Stimulated activated CD4-positive, alpha-beta T cell treated with anti-CD3 and anti-CD28 coated beads, Interleukin-4, amount 100 ng/mL, for 48 hours (primary cell): ENCODE data around the gene EIF2B1.

Experiments
- DNase-seq, 2 donors: peaks; one replicate each; pipeline ENCODE4 v3.0.0-alpha.2; 2020; ENCODE audit warnings: low read depth in 2 of 2

Gene EIF2B1

GRCh38 chr12:123633379-123634141 is at the start of gene EIF2B1, which contains the start of gene GTF2H3:
Gene EIF2B1 (minus strand): TSS chr12:123633686. CDS start chr12:123633557, 129 bp downstream.
Gene GTF2H3 (plus strand): TSS chr12:123633829. CDS start chr12:123633860, 31 bp downstream.
- peak; percentile 94 to 96 for DNase-seq

GRCh38 chr12:123681605-123682004 is 48.1 kb upstream of the EIF2B1 start:
- no peak for DNase-seq

- no peak for DNase-seq
Observed at GRCh38 chr12:123678981-123679380, 45.5 kb upstream of the EIF2B1 start.

GRCh38 chr12:123676616-123677320 is 43.3 kb upstream of the EIF2B1 start:
- DNase-seq = no peak

GRCh38 chr12:123675436-123675835 is 42.0 kb upstream of the EIF2B1 start:
- no peak for DNase-seq

- no peak for DNase-seq
Observed at GRCh38 chr12:123671876-123672275, 38.4 kb upstream of the EIF2B1 start.

- DNase-seq = peak; percentile 94 to 95
Observed at GRCh38 chr12:123670882-123671728, 37.6 kb upstream of the EIF2B1 start, which contains the start of gene TCTN2. Gene TCTN2 (plus strand): TSS chr12:123671113. CDS start chr12:123671241, 128 bp downstream.

- no peak for DNase-seq
Observed at GRCh38 chr12:123667771-123668170, 34.3 kb upstream of the EIF2B1 start.

- DNase-seq = no peak
Observed at GRCh38 chr12:123659996-123660727, 26.7 kb upstream of the EIF2B1 start.

- no peak for DNase-seq
Observed at GRCh38 chr12:123657211-123657610, 23.7 kb upstream of the EIF2B1 start.

- no peak for DNase-seq
Observed at GRCh38 chr12:123656392-123656791, 22.9 kb upstream of the EIF2B1 start.

GRCh38 chr12:123655420-123655819 is 21.9 kb upstream of the EIF2B1 start:
- no peak for DNase-seq

- no peak for DNase-seq
Observed at GRCh38 chr12:123654129-123654701, 20.7 kb upstream of the EIF2B1 start.

GRCh38 chr12:123648401-123648800 is 14.9 kb upstream of the EIF2B1 start:
- DNase-seq = no peak

- no peak for DNase-seq
Observed at GRCh38 chr12:123645878-123646277, 12.4 kb upstream of the EIF2B1 start.

GRCh38 chr12:123645380-123645779 is 11.9 kb upstream of the EIF2B1 start:
- DNase-seq = no peak

- no peak for DNase-seq
Observed at GRCh38 chr12:123643911-123644310, 10.4 kb upstream of the EIF2B1 start.

- no peak for DNase-seq
Observed at GRCh38 chr12:123634142-123634561, 666 bp upstream of the EIF2B1 start.

- DNase-seq = no peak
Observed at GRCh38 chr12:123621619-123622530, 11.6 kb downstream of the EIF2B1 start.

- DNase-seq = no peak
Observed at GRCh38 chr12:123621101-123621500, 12.4 kb downstream of the EIF2B1 start.
